SK-N-SH (cell line): ENCODE results near the gene IGSF23.

ENCODE experiments used
- CTCF ChIP-seq: fragments of 200-600 bp; sonication (generic); IDR thresholded peaks from 2 replicates; pipeline ENCODE4 v1.6.1; 2017; ENCODE audit warnings: antibody characterized with exemption, mild to moderate bottlenecking, moderate library complexity
- EP300 ChIP-seq, 2 experiments: IDR thresholded peaks; 2 replicates each; pipeline versions ENCODE4 v1.4.0 to v1.6.1; 2012; ENCODE audit warnings: borderline replicate concordance in 1 of 2, low read depth in 1 of 2, low read length in 1 of 2
- EZH2phosphoT487 ChIP-seq: fragments of 200-600 bp; sonication (generic); IDR thresholded peaks from 2 replicates; pipeline ENCODE4 v1.6.1; 2017; ENCODE audit warnings: low read depth, mixed run types, mild to moderate bottlenecking, antibody characterized with exemption, moderate library complexity, borderline replicate concordance
- REST ChIP-seq: IDR thresholded peaks from 2 replicates; pipeline ENCODE4 v1.6.1; 2012; ENCODE audit warnings: mild to moderate bottlenecking, low read depth, low read length, moderate library complexity
- SIN3A ChIP-seq: IDR thresholded peaks from 2 replicates; pipeline ENCODE4 v1.6.1; 2012; ENCODE audit warnings: low read depth, mild to moderate bottlenecking, low read length, moderate library complexity, borderline replicate concordance

- TF ChIP-seq CTCF (no peak), EP300 (IDR thresholded peaks at IDR 0.05; ENCODE audit: borderline replicate concordance in 1 of 2, low read depth in 1 of 2, low read length in 1 of 2) (no peak), SIN3A (no peak), EZH2phosphoT487 (no peak), REST (no peak)
Measured at GRCh38 chr19:44598355-44598754, 15.0 kb upstream of the IGSF23 start.
